HG02678 (cell line): Measurements from ENCODE around the gene PPFIA2.

Experiments used
- ATAC-seq: cut with Tn5 transposase; IDR thresholded peaks from one replicate; pipeline ENCODE4 v1.9.1; 2021; ENCODE audit warnings: mild to moderate bottlenecking, moderate library complexity; ENCODE audit not compliant: unreplicated experiment

PPFIA2 gene

DNA sequence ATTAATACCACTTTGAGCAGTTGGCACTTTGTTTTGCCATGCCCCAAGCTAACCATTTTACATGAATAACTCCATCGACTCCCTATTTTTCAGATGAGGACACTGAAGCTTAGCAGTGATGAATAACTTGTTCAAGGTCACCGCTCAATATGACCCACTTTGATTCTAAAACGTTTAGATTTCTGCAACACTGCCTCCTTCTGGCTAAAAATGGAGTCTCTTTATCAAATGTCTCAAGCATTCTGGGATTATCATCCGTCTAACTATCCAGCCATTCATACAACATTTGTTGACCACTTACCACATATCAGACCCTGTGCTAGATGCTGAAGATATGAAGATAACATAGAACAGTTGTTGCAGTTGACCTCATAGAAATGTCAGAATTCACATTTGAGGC, 298.0 kb downstream of the PPFIA2 start:
- no peak for ATAC-seq

- ATAC-seq: peak; percentile 72
Measured at GRCh38 chr12:81450920-81451739, 308.0 kb downstream of the PPFIA2 start.

DNA sequence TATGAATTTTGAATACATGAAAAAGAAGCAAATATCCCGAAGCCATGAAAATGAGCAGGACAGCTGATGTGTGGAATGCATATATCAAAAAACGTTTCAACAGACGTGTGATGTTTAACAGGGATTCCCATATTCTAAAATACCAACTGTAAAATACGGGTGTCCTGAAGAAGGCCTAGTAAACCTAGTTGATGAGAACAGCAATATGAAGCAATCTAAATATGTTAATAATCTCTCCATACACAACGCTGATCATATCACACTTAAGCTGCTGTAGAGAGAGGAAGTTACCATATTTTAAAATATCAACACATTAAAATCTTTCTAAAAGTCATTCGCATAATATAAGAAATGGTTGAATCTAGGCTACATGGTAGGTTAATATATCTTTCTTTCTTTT, 317.5 kb downstream of the PPFIA2 start:
- ATAC-seq: no peak

DNA sequence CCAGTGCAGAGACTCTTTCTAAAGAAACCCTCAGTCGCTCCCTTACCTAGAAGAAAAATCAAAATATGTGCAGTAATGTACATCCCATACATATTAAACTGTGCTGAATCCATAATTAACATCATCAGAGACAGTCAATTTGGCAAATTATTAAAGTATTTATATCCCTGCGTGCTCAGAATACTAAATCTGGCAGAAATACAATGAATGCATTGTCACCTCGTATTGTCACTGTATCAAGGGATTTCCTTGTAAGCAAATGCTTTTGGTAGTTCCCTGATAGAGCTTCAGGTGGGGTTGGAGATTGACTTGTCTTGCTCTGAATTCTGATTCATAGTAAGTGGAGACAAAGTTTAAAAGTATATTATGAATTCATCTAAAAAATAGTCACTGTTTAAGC, 319.1 kb downstream of the PPFIA2 start:
- ATAC-seq: no peak

GRCh38 chr12:81439344-81439743, 319.8 kb downstream of the PPFIA2 start:
- ATAC-seq: no peak

DNA sequence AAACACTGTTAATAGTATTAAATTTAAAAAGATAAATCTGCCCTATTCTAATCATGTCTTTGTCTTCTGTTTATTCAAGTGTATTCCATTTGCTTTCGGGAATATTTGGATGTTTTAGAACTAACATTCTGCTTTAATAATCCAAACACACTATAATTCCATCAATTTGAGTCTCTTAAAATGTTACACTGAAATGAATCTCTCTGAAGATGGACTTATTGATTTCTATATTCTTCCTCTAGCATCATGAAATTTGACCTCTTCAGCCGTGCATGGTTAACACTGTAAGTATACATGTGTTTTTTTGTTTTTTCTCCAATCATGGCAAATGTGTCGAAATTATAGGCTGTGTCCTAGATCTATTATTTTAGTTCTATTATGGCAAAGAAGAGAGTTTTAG, 342.1 kb downstream of the PPFIA2 start:
- ATAC-seq: no peak

GRCh38 chr12:81416571-81416970, 342.6 kb downstream of the PPFIA2 start:
- no peak for ATAC-seq

- ATAC-seq: no peak
Measured at GRCh38 chr12:81414441-81414840, 344.7 kb downstream of the PPFIA2 start.

DNA sequence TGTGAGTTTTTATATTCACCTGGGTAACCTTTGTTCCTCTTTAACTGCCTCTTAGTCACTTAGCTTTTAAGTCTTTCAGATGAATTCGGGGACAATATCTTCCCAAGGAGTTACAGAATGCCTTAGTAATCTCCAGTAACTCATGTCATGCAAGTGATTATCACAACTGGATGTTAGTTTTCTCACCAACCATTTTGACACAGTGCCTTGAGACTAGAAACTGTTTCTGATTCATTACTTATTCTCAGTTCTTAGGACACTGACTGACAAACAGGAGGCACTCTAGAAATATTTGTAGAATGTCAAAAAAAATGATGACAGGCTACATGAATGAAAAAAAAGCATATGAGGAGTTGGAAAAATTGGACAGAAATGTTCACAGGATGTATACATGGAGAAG, 346.2 kb downstream of the PPFIA2 start:
- no peak for ATAC-seq

DNA sequence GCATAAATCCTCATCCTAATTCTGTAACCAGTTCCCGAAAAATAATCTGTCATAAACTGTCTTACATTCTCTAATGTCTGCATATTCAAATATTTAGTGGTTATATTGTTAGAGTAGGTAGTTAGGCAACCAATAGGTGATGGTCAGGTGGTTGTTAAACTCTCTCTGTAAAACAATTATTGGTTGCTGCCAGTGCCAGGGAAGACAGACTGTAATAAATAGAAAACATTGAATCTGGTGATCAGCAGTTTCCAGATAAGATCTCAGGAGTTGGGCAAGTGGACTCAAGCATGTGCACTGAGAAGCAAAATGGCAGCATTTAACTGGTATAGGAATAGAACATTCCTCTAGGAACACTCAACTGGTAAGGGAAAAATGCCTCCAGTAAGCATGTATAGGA, 355.8 kb downstream of the PPFIA2 start:
- no peak for ATAC-seq

GRCh38 chr12:81401241-81401640, 357.9 kb downstream of the PPFIA2 start:
- no peak for ATAC-seq

DNA sequence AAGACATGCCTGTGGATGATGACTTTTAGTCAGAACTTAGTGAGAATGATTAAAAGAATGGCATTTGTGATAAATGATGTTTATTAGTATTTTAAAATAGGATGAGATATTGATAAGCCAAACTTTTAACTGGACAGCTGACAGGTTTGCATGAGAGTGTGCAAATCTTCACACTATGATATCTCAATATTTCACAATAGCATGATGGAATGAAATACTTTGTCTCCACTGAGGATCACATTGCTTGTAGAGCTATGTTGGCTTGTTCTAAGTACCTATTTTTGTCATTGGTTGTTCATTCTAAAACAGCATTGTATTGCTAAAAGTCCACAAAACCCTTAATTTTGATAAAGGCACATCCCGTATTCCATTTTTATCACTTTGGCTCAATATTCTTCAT, 359.1 kb downstream of the PPFIA2 start:
- ATAC-seq: no peak

DNA sequence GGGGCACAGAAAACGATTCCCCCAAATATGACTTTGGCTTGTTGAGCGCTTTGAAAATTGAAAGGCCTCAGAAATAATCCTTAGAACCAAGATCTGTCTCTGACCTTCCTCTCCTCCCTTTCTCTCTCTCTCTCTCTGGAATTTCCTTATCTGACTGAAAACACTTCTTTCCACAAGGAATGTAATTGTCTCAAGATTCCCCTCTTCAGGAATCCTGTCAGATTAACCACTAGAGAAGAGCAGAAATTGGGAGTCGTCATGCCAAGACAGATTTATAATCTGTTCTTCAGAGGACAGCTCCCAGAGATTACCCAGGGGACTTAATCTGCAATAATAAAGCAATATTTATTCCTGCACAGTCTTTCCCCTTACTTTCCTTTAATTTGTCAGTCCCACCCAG, 363.7 kb downstream of the PPFIA2 start:
- ATAC-seq: no peak

- ATAC-seq: no peak
Measured at GRCh38 chr12:81389550-81390099, 369.5 kb downstream of the PPFIA2 start.

- ATAC-seq: no peak
Measured at GRCh38 chr12:81386101-81386500, 373.0 kb downstream of the PPFIA2 start.

- ATAC-seq: no peak
Measured at GRCh38 chr12:81381951-81382350, 377.2 kb downstream of the PPFIA2 start.

DNA sequence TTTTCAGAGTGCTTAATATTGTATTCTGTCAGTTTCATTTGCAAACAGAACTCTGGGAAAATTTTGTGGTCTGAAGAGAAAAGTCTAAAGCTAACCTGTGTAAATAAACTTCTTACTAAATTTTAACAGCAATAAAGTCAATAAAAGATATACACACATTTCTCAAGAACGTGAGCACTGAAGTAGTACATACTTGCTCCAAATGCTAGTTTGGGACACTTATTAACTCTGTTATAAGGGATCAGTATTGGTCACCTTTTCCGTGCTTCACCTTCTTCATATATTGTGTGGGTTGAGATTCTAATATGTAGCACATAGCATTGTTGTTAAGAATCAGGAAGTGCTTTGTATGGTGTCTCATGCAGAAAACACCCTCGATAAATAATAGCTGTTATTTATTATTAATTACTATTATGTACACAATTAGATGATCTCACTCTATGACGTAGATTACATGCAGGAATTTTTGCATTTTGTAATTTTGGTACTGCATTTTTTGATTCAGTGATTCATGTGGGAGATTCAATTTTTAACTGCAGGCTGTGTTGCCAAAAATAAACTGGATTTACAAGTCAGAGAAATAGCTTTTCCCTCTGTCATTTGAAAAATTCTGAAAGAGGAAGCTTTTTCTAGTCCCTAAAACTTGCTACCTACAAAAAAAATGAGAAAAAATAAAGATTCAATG, 380.4 kb downstream of the PPFIA2 start:
- ATAC-seq: no peak

GRCh38 chr12:81377771-81378170, 381.4 kb downstream of the PPFIA2 start:
- ATAC-seq: no peak

GRCh38 chr12:81375969-81376368, 383.2 kb downstream of the PPFIA2 start:
- no peak for ATAC-seq

- ATAC-seq: no peak
Measured at GRCh38 chr12:81370456-81370855, 388.7 kb downstream of the PPFIA2 start.

DNA sequence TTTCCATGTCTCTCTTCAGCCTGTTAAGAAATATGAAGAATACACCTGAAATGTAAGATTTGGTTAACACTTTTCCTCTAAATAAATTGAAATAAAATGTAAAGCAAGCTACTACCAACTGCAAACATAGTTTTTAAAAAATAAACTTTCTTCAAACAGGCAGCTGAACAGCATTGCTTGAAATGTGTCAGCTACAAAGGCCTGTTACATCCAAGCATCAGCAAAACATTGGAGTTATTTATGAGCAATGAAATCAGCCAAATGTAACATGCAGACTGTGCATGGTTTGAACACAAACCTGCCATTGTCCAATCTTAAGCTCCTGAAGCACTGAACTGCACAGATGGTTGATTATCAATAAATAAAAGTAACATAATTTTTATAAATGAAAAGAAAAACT, 390.0 kb downstream of the PPFIA2 start:
- no peak for ATAC-seq

DNA sequence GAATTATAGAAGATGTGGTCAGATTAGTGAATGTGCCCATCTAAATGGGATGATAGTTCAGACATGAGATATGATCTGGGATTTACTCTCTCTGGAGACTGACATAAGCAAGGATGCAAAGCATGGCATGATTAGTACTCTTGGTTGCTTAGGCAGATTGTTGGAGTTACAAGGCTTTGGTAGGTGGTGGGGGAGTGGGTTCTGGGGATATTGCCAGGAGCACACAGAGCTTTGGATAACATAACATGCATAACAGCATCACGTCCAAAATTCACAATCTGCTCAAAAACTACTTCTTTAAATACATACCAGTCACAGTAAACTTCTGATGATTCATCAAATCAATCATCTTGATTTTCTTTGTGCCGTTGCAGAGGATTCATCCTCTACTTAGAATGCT, 393.9 kb downstream of the PPFIA2 start:
- no peak for ATAC-seq
